Pancreas (tissue), 10 donors: Measurements from ENCODE around the gene DPYSL5. TPM values are rescaled to one million over a fixed set of nuclear protein-coding genes. Genes with fewer than 3 reads are reported as not detected.

Source experiments
- ATAC-seq, 4 donors: fragments of 200-7000 bp; cut with Tn5 transposase; one replicate each; pipeline versions ENCODE4 v1.8.0 to v1.9.1; 2020; ENCODE audit warnings: mild to moderate bottlenecking in 4 of 4, moderate library complexity in 4 of 4
- DNase-seq, 6 donors: peaks; one replicate each; pipeline ENCODE4 v3.0.0-alpha.2; 2020
- FAIRE-seq: peaks from 2 replicates; lab custom pipeline; 2012; peaks lifted over from hg19 to GRCh38; lab: Jason Lieb, UNC
- H3K27ac ChIP-seq, 4 donors: fragments of 200-600 bp; sonication (generic); 1 replicate in 3 of 4; 2 replicates in 1 of 4; pipeline versions ENCODE4 v1.5.0 to v1.8.0; 2020
- H3K27me3 ChIP-seq, 4 donors: fragments of 200-600 bp; one replicate each; pipeline ENCODE4 v1.8.0; 2021
- H3K36me3 ChIP-seq, 3 donors: fragments of 200-600 bp; sonication (generic) in 1 of 3; one replicate each; pipeline versions ENCODE4 v1.5.0 to v1.8.0; 2020 to 2021
- H3K4me1 ChIP-seq, 3 donors: fragments of 200-600 bp; one replicate each; pipeline ENCODE4 v1.8.0; 2021
- H3K4me3 ChIP-seq, 4 donors: fragments of 200-600 bp; sonication (generic) in 2 of 4; one replicate each; pipeline versions ENCODE4 v1.5.0 to v1.8.0; 2020 to 2021
- H3K9me3 ChIP-seq, 4 donors: fragments of 200-600 bp; one replicate each; pipeline ENCODE4 v1.8.0; 2021
- CTCF ChIP-seq, 4 donors: fragments of 200-600 bp; sonication (generic) in 3 of 4; IDR thresholded peaks; one replicate each; pipeline versions ENCODE4 v1.5.0 to v1.8.0; 2021; ENCODE audit warnings: antibody characterized with exemption in 4 of 4
- WGBS, 2 donors: extraction: QIAGEN DNeasy Blood & Tissue Kit; methylation state at CpG; one replicate each; pipeline ENCODE4 v1.1.7; 2013; 5-methylcytosine and 5-hydroxymethylcytosine counted together
- intact Hi-C, 3 donors: fragments of 100-400 bp; cut with DNase I; formaldehyde crosslinking; loops; one replicate each; pipeline versions ENCODE4 v1.11.1 to v1.14.2; 2022
- polyA plus RNA-seq, 2 donors: library from polyadenylated mRNA; stranded (reverse); fragments of 200-250 nt; gene quantifications; one replicate each; pipeline ENCODE4 v1.2.3, GENCODE V29; 2013
- total RNA-seq, 6 donors: library from RNA; stranded (reverse); fragmentation: NEBNext Ultra II Directional in 4 of 6; extraction: Animal tissue kit (Norgen Biotek cat#: 25700) in 4 of 6; gene quantifications; one replicate each; pipeline versions ENCODE4 v1.2.1 to v1.2.4, GENCODE V29; 2021 to 2023
- donor health status: healthy with polysubstance abuse.
- donor health status: DM: no; HTN: no; CAD: no; lungs with moderate emphysema.
- donor health status: DM: no; HTN: no; CAD: no.
- donor health status: control.
- donor health status: control.
- donor health status: Bipolar disorder and iron deficiency.
- donor health status: DM: yes; HTN: yes; CAD: no.
- donor health status: DM: no; HTN: no; CAD: no.
- donor health status: DM: no; HTN: no; CAD: no.
- donor health status: DM: yes; HTN: yes; CAD: no.

Gene DPYSL5
- total and polyA plus RNA-seq, 8 donors: 0.02 to 0.12 (median 0.09) TPM; not detected in 5

- Histone ChIP-seq H3K27me3 (no peaks in the 10 kb centered on the region), H3K27ac (peak overlapping the region in 1 of 4 donors; percentile 52), H3K9me3 (no peaks in the 10 kb centered on the region), H3K36me3 (no peaks in the 10 kb centered on the region), H3K4me1 (peaks cover 6 to 25% (median 8%) of the 10 kb centered on the region in 3 donors), H3K4me3 (no peak overlapping the region)
- intact Hi-C loops: no loop called here
- FAIRE-seq: no peak
- DNase-seq: peak; percentile 76 to 91 (median 84)
- TF ChIP-seq CTCF (IDR thresholded peaks at IDR 0.05): no peak
- ATAC-seq: peak; percentile 61 to 77 (median 75)
- WGBS, 2 donors: 10 to 11% methylated on average over 4 of the region's 4 CpGs
These were observed 130.2 kb downstream of the DPYSL5 start for GRCh38 chr2:26978061-26978596.

GRCh38 chr2:26979741-26980140 lies 131.8 kb downstream of the DPYSL5 start:
- DNase-seq: no peak
- Histone ChIP-seq H3K36me3 (no peaks in the 10 kb centered on the region), H3K4me3 (no peak overlapping the region), H3K27me3 (no peaks in the 10 kb centered on the region), H3K27ac (no peak overlapping the region), H3K9me3 (no peaks in the 10 kb centered on the region), H3K4me1 (peaks cover 6 to 25% (median 8%) of the 10 kb centered on the region in 3 donors)
- no peak for FAIRE-seq
- no peak for ATAC-seq
- no peak for TF ChIP-seq CTCF (IDR thresholded peaks at IDR 0.05)
- intact Hi-C loops: no loop called here
- WGBS, 2 donors: 83 to 86% methylated on average over 2 of the region's 2 CpGs

- no peak overlapping the region for H3K27ac ChIP-seq
- no peak for TF ChIP-seq CTCF (IDR thresholded peaks at IDR 0.05)
These were observed 133.0 kb downstream of the DPYSL5 start for GRCh38 chr2:26980971-26981370.

GRCh38 chr2:26982102-26982742 lies 134.3 kb downstream of the DPYSL5 start:
- FAIRE-seq (no peak), DNase-seq (peak; percentile 67 to 87 (median 84)), ATAC-seq (peak; percentile 93 to 96 (median 96))
- Histone ChIP-seq H3K36me3 (no peaks in the 10 kb centered on the region), H3K9me3 (no peaks in the 10 kb centered on the region), H3K4me1 (peaks cover 6 to 25% (median 8%) of the 10 kb centered on the region in 3 donors), H3K4me3 (no peak overlapping the region), H3K27me3 (no peaks in the 10 kb centered on the region), H3K27ac (peak overlapping the region in 2 of 4 donors; percentile 67 to 71)
- TF ChIP-seq CTCF (IDR thresholded peaks at IDR 0.05): peak; percentile 39 to 59 (median 42)
- WGBS, 2 donors: 5% methylated on average over 2 of the region's 2 CpGs
- intact Hi-C loops: no loop called here

More at GRCh38 chr2:26980971-26981370, 133.0 kb downstream of the DPYSL5 start:
- Histone ChIP-seq H3K4me1 (peaks cover 6 to 25% (median 8%) of the 10 kb centered on the region in 3 donors), H3K9me3 (no peaks in the 10 kb centered on the region), H3K4me3 (no peak overlapping the region), H3K27me3 (no peaks in the 10 kb centered on the region), H3K36me3 (no peaks in the 10 kb centered on the region)
- intact Hi-C loops: no loop called here
- ATAC-seq (no peak), FAIRE-seq (no peak), DNase-seq (no peak)
- WGBS, 2 donors: 91 to 94% methylated on average over 2 of the region's 2 CpGs

GRCh38 chr2:26983746-26984145 lies 135.8 kb downstream of the DPYSL5 start:
- no peak overlapping the region for H3K4me3 ChIP-seq
- intact Hi-C loops: no loop called here
- no peak for TF ChIP-seq CTCF (IDR thresholded peaks at IDR 0.05)
- peaks cover 6 to 12% (median 8%) of the 10 kb centered on the region in 3 donors for H3K4me1 ChIP-seq
- no peaks in the 10 kb centered on the region for H3K36me3 ChIP-seq
- DNase-seq (no peak), FAIRE-seq (no peak), ATAC-seq (no peak)
- no peak overlapping the region for H3K27ac ChIP-seq
- H3K27me3 ChIP-seq: no peaks in the 10 kb centered on the region
- 71 to 80% methylated on average over 3 of the region's 3 CpGs for WGBS, 2 donors
- no peaks in the 10 kb centered on the region for H3K9me3 ChIP-seq
